Parathyroid adenoma (tissue), 2 donors: ENCODE results near the gene CTLA4.

Source experiments
- H2AFZ ChIP-seq: fragments of 300-600 bp; sonication (generic); one replicate; pipeline ENCODE4 v1.7.0; 2017; ENCODE audit warnings: antibody characterized with exemption, mild to moderate bottlenecking
- H3K27ac ChIP-seq: fragments of 300-600 bp; sonication (generic); one replicate; pipeline ENCODE4 v1.7.0; 2017
- H3K27me3 ChIP-seq: fragments of 300-600 bp; sonication (generic); one replicate; pipeline ENCODE4 v1.7.0; 2017; ENCODE audit warnings: low read length; ENCODE audit not compliant: control insufficient read depth, insufficient read depth
- H3K36me3 ChIP-seq: fragments of 300-600 bp; sonication (generic); one replicate; pipeline ENCODE4 v1.7.0; 2017; ENCODE audit warnings: low read length; ENCODE audit not compliant: control insufficient read depth, insufficient read depth
- H3K4me1 ChIP-seq: fragments of 300-600 bp; sonication (generic); one replicate; pipeline ENCODE4 v1.7.0; 2017; ENCODE audit warnings: control low read depth
- H3K4me2 ChIP-seq: fragments of 300-600 bp; sonication (generic); one replicate; pipeline ENCODE4 v1.7.0; 2017; ENCODE audit warnings: low read length
- H3K4me3 ChIP-seq: fragments of 300-600 bp; sonication (generic); one replicate; pipeline ENCODE4 v1.7.0; 2017; ENCODE audit warnings: low read depth, low read length
- H3K79me2 ChIP-seq: fragments of 300-600 bp; sonication (generic); one replicate; pipeline ENCODE4 v1.7.0; 2017; ENCODE audit warnings: control low read depth
- H3K9ac ChIP-seq: fragments of 300-600 bp; sonication (generic); one replicate; pipeline ENCODE4 v1.7.0; 2017; ENCODE audit warnings: mild to moderate bottlenecking
- H3K9me3 ChIP-seq: fragments of 300-600 bp; sonication (generic); one replicate; pipeline ENCODE4 v1.7.0; 2017; ENCODE audit warnings: low read length; ENCODE audit not compliant: control insufficient read depth
- TF ChIP-seq, protein P1 (sequence below): fragments of 300-600 bp; sonication (generic); IDR thresholded peaks from one replicate; pipeline ENCODE4 v1.7.0; 2017; ENCODE audit warnings: antibody characterized with exemption, mild to moderate bottlenecking
- donor health status: primary hyperparathyroidism.

CTLA4 gene

DNA sequence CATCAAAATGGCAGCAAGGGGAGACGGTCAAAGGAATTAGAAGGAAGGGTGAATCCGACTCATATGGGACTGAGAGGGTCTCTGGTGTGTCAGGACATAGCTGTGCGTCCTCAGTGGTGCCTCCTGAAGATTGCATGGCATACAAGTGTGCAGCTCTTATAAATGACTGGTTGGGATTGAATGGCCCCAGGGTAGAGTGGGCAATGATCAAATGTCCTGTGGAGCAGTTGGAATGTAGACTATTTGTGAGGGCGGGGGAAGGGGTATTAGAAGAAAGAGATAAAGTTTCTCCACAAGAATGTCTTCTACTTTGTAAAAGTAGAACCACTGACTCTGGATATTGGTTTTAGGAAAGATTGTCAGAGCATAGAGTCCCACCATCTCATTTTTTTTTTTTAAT lies 24.6 kb downstream of the CTLA4 start:
- Histone ChIP-seq H3K79me2 (no peaks in the 10 kb centered on the region), H3K9me3 (no peaks in the 10 kb centered on the region), H3K36me3 (no peaks in the 10 kb centered on the region), H3K4me2 (no peak overlapping the region), H3K4me3 (no peak overlapping the region), H3K9ac (no peak overlapping the region), H3K27me3 (no peaks in the 10 kb centered on the region), H3K4me1 (no peaks in the 10 kb centered on the region), H2AFZ (no peak overlapping the region), H3K27ac (no peak overlapping the region)
- TF ChIP-seq, protein P1, sequence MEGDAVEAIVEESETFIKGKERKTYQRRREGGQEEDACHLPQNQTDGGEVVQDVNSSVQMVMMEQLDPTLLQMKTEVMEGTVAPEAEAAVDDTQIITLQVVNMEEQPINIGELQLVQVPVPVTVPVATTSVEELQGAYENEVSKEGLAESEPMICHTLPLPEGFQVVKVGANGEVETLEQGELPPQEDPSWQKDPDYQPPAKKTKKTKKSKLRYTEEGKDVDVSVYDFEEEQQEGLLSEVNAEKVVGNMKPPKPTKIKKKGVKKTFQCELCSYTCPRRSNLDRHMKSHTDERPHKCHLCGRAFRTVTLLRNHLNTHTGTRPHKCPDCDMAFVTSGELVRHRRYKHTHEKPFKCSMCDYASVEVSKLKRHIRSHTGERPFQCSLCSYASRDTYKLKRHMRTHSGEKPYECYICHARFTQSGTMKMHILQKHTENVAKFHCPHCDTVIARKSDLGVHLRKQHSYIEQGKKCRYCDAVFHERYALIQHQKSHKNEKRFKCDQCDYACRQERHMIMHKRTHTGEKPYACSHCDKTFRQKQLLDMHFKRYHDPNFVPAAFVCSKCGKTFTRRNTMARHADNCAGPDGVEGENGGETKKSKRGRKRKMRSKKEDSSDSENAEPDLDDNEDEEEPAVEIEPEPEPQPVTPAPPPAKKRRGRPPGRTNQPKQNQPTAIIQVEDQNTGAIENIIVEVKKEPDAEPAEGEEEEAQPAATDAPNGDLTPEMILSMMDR: no peak

DNA sequence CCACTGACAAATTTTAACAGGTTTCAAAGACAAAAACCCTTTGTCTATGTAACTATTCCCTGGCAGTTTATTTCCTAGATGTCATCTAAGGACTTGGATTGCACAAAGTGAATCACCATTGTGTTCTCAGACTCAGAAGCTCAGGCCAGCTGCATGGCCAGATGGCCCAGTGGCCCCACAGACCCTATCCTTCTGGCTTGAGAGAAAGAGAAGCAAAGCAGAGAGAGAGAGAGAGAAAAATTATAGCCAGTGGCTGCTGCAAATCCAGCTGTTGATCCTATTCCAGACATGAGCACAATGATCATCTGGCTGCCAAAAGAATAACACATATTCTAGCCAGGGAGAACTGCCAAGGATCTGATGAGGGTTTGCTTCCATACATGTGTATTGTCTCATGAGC lies 25.8 kb downstream of the CTLA4 start:
- no peak overlapping the region for H3K9ac ChIP-seq
- no peak overlapping the region for H3K4me2 ChIP-seq
- no peaks in the 10 kb centered on the region for H3K4me1 ChIP-seq
- no peaks in the 10 kb centered on the region for H3K9me3 ChIP-seq
- no peak overlapping the region for H2AFZ ChIP-seq
- no peaks in the 10 kb centered on the region for H3K79me2 ChIP-seq
- no peaks in the 10 kb centered on the region for H3K36me3 ChIP-seq
- H3K4me3 ChIP-seq: no peak overlapping the region
- no peaks in the 10 kb centered on the region for H3K27me3 ChIP-seq
- no peak overlapping the region for H3K27ac ChIP-seq
- TF ChIP-seq, protein P1: no peak

DNA sequence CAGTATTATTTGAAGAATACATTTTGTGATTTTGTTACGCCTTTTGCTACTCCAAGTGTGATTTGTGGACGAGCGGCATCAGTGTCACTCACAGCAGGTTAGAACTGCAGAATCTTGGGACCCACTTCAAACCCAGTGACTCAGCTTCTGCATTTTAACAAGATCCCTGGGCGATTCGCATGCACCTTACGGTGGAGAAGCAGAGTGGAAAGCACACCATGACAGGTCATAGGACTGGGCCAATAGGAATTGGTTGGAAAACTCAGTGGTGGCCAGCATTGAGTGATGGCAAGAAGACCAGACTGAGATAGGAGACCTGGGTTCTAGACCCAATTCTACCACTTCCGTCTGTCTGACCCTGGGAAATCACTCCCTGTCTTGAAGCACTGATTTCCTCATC lies 26.3 kb downstream of the CTLA4 start:
- no peaks in the 10 kb centered on the region for H3K36me3 ChIP-seq
- H3K4me2 ChIP-seq: no peak overlapping the region
- H2AFZ ChIP-seq: no peak overlapping the region
- TF ChIP-seq, protein P1: no peak
- no peak overlapping the region for H3K9ac ChIP-seq
- H3K27ac ChIP-seq: no peak overlapping the region
- H3K4me1 ChIP-seq: no peaks in the 10 kb centered on the region
- H3K4me3 ChIP-seq: no peak overlapping the region
- H3K9me3 ChIP-seq: no peaks in the 10 kb centered on the region
- no peaks in the 10 kb centered on the region for H3K79me2 ChIP-seq
- no peaks in the 10 kb centered on the region for H3K27me3 ChIP-seq

DNA sequence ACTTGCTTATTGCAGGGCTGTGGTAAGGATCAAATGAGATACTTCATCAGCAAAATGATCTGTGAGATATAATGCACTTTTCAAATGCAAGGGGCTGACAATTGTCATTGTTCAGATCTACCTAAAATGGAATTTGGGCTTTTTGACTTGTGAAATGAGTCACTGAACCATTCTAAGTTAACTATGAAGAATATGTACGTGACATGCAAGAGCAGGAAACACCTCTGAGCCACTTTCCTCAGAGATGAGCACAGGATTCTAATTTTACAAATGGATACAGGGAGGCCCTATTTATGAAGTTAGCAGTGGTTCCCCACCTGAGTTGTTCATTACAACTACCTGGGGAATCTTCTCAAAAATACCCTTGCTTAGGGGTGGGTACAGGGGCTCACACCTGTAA lies 26.7 kb downstream of the CTLA4 start:
- Histone ChIP-seq H3K4me3 (no peak overlapping the region), H3K79me2 (no peaks in the 10 kb centered on the region), H3K4me1 (no peaks in the 10 kb centered on the region), H2AFZ (no peak overlapping the region), H3K27ac (no peak overlapping the region), H3K9ac (no peak overlapping the region), H3K27me3 (no peaks in the 10 kb centered on the region), H3K36me3 (no peaks in the 10 kb centered on the region), H3K4me2 (no peak overlapping the region), H3K9me3 (no peaks in the 10 kb centered on the region)
- TF ChIP-seq, protein P1: no peak

DNA sequence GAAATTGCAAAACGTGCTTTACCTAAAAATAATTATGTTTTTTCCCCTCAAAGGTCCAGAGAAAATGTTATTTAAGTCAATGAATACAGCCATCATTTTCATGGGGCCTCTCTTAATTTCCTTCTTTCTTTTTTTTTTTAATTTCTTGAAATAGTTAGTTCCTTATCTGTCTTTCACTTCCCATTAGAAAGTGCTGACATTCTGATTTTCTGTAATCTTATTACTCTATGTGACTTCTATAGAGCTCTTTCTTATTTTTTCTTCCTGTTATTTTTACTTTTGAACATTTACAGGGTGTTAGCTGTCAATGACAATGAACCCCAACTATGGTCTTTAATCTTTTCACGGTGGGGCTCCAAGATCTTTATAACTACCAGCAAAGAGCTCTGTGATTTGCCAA lies 30.0 kb downstream of the CTLA4 start:
- H3K4me1 ChIP-seq: no peaks in the 10 kb centered on the region
- H3K9me3 ChIP-seq: peaks cover 5% of the 10 kb centered on the region
- no peak overlapping the region for H3K4me2 ChIP-seq
- H3K4me3 ChIP-seq: no peak overlapping the region
- H2AFZ ChIP-seq: no peak overlapping the region
- no peak overlapping the region for H3K9ac ChIP-seq
- H3K27me3 ChIP-seq: no peaks in the 10 kb centered on the region
- TF ChIP-seq, protein P1: no peak
- H3K79me2 ChIP-seq: no peaks in the 10 kb centered on the region
- no peaks in the 10 kb centered on the region for H3K36me3 ChIP-seq
- no peak overlapping the region for H3K27ac ChIP-seq
